Suprapubic skin (tissue), 4 donors: ENCODE data around the gene NNT.

Source experiments
- CTCF ChIP-seq, 2 donors: fragments of 200-600 bp in 1 of 2; fragments of 450-650 bp in 1 of 2; sonication (generic) in 1 of 2; IDR thresholded peaks; one replicate each; pipeline ENCODE4 v1.5.1; 2016 to 2019; ENCODE audit warnings: antibody characterized with exemption in 2 of 2, mild to moderate bottlenecking in 1 of 2, moderate library complexity in 1 of 2
- EP300 ChIP-seq: sonication (generic); formaldehyde crosslinking; IDR thresholded peaks from one replicate; pipeline ENCODE4 v1.6.1; 2017; ENCODE audit warnings: antibody characterized with exemption
- POLR2A ChIP-seq, 2 donors: fragments of 450-650 bp; IDR thresholded peaks; one replicate each; pipeline ENCODE4 v1.6.1; 2017; ENCODE audit warnings: antibody characterized with exemption in 2 of 2, mild to moderate bottlenecking in 2 of 2, moderate library complexity in 2 of 2
- POLR2AphosphoS5 ChIP-seq, 3 donors: sonication (generic); formaldehyde crosslinking; IDR thresholded peaks; one replicate each; pipeline ENCODE4 v1.6.1; 2017; ENCODE audit warnings: antibody characterized with exemption in 3 of 3

- no peak for TF ChIP-seq CTCF (IDR thresholded peaks at IDR 0.05)
- no peak for TF ChIP-seq POLR2A (IDR thresholded peaks at IDR 0.05)
- TF ChIP-seq EP300 = no peak
- TF ChIP-seq POLR2AphosphoS5 (IDR thresholded peaks at IDR 0.05) = no peak
These were observed 39.7 kb upstream of the NNT start for GRCh38 chr5:43563321-43563720.
